NCI-H524 (cell line): Measurements from ENCODE around the gene EFNB2.

Experiments used
- DNase-seq, 2 experiments: peaks; one replicate each; lab custom pipeline; 2025; lab: John Stamatoyannopoulos, UW

EFNB2 gene, protein sequence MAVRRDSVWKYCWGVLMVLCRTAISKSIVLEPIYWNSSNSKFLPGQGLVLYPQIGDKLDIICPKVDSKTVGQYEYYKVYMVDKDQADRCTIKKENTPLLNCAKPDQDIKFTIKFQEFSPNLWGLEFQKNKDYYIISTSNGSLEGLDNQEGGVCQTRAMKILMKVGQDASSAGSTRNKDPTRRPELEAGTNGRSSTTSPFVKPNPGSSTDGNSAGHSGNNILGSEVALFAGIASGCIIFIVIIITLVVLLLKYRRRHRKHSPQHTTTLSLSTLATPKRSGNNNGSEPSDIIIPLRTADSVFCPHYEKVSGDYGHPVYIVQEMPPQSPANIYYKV

DNA sequence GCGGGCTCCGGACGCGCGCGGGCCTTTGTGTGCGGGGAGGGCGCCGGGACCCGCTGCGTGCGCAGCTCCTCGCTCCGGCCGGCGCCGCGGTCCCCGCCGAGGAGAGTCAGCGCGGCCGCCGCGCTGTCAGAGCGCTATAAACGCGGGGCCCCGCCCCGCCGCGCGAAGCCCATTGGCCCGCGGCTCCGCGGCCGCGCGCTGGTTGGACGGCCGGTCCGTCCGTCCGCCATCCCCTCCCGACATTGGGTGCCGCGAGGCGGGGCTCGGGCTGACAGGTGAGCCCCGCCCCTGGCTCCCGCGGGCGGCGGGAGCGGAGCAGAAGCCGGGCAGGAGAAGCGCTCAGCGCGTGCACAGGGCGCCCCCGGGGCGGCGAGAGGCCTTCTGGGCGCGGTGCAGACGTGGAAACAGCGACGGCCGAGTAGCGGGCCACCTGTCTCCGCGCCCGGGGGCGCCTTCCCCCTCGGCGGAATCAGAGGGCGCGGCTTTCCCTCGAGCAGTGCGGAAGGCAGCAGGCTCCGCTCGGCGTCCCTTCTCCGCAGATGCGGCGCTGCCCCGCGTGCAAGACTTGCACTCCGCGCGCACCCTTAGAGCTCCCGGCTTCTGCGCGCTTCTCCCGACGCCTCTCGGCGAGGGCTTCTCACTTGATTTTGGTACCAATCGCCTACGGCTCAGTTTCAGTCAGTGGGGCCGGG, at the start of gene EFNB2:
EFNB2 (minus strand) TSS at position 111 of the 692 bp plus-strand sequence. CDS start 698 bp downstream, outside the sequence.
- DNase-seq = peak; percentile 68 to 93

GRCh38 chr13:106581225-106581624, 45.8 kb upstream of the EFNB2 start:
- DNase-seq = no peak

GRCh38 chr13:106575896-106576295, 40.4 kb upstream of the EFNB2 start:
- no peak for DNase-seq

- no peak for DNase-seq
Observed at GRCh38 chr13:106573868-106574267, 38.4 kb upstream of the EFNB2 start.

DNA sequence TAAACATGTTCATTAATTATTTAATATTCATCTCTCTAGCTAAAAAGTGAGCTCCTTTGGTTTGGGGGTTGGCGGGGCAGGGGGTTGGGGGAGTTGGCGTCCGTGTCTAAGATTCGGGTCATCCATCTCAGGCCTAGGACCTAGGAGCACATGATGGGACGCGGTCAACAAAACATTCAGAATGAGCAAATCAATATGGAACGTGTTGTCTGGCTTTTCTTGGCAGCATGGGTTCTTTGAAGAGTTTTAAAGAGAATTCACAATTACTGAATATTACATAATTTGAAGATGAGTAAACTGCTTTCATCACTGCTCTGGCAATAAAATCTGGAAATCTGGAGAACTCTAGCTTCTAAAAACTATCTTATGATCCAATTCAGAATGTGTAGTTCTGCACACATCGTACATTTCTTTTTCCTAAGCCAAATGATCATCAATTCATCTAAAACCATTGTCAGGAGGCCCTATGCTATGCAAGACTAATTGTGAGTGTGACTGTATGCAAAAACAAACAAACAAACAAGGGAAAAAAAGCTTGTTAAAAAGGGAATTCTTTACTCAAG, 37.9 kb upstream of the EFNB2 start:
- DNase-seq = no peak

DNA sequence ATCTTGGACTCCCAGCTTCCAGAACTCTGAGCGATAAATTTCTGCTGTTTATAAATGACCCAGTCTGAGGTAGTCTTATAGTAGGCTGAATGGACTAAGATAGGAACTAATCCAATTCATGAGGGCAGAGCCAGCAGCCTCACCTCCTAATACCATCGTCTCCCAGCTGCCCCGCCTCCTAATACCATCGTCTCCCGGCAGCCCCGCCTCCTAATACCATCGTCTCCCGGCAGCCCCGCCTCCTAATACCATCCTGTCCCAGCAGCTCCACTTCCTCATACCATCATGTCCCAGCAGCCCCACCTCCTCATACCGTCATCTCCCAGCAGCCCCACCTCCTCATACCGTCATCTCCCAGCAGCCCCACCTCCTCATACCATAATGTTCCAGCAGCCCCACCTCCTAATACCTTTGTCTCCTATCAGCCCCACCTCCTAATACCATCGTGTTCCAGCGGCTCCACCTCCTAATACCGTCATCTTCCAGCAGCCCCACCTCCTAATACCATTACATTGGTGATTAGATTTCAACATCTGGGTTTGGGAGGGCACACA, 34.9 kb upstream of the EFNB2 start:
- DNase-seq = no peak

DNA sequence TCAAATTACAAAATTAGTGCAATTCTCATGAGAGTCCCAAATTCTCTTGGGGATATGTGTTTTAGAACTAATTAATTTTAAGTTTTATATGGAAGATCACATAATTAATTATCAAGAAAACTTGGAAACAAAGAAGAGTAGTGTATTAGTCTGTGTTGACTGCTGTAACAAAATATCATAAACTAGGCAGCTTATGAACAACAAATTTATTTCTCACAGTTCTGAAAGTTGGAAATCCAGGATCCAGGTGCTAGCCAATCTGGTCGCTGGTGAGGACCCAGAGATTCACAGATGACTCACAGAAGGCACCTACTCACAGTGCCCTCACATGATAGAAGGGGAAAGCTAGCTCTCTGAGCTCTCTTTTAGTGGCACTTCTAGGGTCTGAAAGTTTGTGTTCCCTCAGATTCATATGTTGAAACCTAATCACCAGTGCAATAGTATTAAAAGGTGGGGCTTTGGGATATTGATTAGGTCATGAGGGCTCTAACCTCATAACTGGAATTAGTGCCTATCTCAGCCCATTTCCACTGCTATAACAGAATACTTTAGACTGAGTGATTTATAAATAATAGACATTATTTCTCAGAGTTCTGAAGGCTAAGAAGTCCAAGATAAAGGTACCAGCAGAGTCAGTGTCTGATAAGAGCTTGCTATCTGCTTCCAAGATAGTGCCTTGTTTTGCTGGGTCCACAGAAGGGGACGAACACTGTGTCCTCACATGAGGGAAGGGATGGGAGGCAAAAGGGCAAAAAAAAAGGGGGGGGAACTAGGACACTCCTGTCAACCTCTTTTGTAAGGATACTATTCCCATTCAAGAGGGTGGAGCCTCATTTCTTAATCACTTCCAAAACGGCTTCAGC, 34.0 kb upstream of the EFNB2 start:
- DNase-seq = no peak

DNA sequence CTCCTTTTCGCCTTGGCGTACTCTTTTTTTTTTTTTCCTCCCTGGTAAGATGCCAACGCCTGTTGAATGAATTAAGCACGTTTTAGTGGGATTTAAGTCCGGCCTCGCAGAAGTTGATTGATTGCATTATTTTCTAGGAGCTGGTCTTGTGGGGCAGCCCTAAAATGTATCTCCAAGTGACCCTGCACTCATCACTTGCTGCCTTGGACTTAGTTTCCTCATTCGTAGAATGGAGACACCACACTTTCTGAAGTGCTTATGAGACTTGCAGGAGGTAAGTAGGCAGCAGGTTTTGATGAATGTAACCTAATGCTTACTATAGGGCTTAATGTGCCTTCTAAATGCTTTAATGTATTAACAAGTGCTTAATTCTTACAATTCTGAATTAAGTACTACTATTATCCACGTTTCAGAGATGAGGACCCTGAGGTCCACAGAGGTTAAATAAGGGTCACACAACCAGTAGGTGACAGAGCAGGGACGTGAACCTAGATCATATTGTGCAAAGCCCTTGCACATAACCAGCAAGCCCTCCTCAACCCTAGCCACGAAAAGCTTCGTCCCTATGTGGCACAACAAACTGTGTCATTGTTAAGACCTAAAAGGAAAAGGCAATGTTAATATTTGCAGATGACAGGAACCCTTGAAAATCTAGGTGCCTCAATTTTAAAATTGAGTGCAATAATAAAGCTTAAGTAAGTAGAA, 33.0 kb upstream of the EFNB2 start:
- peak in 1 of 2 experiments; percentile 27 for DNase-seq

GRCh38 chr13:106567474-106568298, 32.2 kb upstream of the EFNB2 start, which contains the start of gene ARGLU1:
ARGLU1 (minus strand) TSS chr13:106568137; CDS start chr13:106567919, 218 bp downstream.
- DNase-seq = peak; percentile 77 to 89

DNA sequence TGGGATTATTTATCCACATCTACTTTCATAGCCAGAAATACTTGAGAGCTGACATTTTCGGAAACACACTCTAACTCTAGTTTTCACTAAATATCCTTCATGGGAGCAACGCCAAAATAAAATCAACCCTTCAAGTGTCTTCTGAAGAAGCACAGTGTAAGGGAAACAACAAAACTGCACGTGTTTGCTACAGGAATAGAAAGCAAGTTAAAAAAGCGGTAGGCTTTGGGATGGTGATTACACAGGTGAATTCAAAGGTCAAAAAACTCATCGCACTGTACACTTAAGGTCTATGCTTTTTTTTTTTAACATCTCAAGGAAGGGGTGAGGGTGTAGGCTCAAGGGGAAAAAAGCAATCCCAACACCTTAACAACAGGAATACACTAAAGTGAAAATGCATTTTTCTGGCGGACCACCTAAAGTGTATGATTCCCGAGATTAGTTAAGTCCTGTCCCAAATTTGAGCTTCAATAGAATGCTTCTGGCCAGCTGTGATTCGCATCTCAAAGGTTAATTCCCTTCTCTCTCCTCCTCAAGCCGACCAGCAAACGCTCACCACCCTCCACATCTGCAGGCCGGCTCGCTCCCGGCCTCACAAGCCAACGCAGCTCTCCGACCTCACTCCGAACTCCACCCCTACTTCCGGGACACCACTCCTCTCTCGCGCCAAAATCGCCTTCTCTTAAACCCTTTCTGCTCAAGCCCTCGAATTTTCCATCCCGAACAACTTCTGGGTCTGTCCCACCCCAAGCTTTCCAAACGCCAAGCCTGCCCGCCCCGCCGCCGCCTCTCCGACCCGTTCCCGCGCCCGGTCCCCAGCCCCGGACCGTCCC, 31.4 kb upstream of the EFNB2 start:
- DNase-seq = peak; percentile 13 to 40

DNA sequence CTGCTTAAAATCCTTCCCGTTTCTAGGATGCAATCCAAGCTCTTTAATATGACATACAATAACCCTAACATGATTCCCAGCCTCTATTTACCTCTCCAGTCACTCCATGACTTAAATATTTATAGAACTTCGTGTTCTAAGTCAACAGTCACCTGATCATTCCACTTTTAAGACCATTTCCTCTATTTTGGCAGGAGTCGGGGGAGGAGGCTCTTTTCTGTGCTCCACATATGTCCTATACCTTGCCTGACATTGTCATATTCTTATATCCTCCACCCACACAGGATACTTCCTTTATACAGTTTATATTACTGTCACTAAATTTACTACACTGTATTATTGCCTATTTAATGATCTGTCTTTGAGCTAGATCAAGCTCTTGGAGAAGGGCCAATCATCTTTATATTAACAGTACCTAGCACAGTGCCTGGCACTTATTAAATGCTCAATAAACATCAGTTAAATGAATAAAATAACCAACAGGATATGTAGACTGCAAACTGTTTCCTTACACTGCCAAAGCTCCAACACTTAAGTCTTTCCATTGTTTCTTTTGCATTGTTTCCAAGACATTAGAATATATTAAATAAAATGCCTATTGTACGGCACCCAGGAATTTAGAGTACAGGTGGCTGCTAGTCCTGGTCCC, 29.8 kb upstream of the EFNB2 start:
- no peak for DNase-seq

DNA sequence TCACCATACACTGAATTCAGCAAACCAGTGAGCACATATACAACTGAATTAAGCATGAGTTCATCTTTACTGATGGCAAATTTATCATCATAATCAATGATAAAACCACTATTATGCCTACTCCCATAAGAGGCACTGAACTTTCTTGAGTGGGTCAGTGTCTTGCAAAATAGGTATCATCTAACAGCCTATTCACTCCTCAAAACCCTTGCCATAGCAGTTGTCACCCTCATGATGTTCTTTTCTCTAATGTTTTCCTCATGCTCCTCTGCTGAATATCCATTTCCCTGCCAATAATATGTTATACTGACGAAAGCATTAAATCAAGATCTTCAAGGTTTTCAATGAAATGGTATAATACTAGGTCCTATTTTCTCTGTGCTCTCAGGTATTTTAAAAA, 26.8 kb upstream of the EFNB2 start:
- DNase-seq = no peak

DNA sequence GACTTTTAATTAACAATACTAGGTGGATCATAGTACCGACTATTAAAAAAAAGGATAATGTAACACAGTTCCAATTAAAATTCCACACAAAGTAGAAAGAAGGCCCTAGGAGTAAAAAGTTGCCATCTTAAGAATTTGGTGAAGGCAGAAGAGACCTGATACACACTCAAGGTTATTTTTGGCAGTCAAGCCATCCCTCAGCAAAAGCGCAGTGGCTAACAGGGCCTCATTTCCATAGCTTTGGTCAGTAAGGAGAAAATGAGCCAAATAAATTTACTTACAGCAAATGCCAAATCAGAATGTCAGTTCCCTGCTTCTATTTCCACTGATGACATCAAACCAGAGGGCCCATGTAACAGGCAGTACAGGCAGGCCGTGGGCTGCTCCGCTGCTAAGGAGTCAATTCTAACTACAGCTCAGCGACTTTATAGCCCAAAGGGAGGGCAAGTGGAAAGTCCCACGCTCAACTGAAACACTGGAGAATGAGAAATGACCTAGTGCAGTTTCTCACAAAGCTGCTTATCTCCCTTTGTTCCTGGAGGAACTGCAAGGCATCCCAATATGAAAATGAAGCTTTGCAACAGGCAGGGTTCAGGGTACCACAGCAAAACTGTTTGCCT, 26.2 kb upstream of the EFNB2 start:
- DNase-seq = no peak

DNA sequence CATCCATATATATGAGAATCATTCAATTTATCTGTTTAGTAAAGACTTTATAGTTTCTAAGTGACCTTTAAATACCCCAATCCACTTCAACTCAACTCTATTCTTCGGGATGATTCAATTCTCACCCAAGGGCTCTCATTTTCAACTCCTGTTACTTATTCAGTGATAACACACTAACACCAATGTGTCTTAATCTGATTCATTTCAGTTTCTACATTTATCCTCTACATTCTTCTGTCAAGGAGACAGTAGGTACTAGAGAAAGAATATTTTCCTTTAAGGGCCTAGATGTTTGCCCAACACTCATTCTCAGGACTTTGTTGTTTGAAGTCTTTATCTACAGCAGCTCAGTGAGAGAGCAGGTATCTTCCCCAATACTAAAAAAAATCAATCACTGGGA, 25.4 kb upstream of the EFNB2 start:
- no peak for DNase-seq

GRCh38 chr13:106558527-106558926, 23.1 kb upstream of the EFNB2 start:
- DNase-seq = no peak

- DNase-seq = no peak
Observed at GRCh38 chr13:106555631-106556328, 20.3 kb upstream of the EFNB2 start.

GRCh38 chr13:106551751-106552150, 16.3 kb upstream of the EFNB2 start:
- no peak for DNase-seq

- DNase-seq = no peak
Observed at GRCh38 chr13:106551350-106551749, 15.9 kb upstream of the EFNB2 start.
